Suprapubic skin (tissue), 4 donors: ENCODE measurements around the gene CDH4. TPM values are rescaled to one million over a fixed set of nuclear protein-coding genes. Genes with fewer than 3 reads are reported as not detected.

Experiments
- DNase-seq, 2 donors: peaks; one replicate each; pipeline ENCODE4 v3.0.0-alpha.2; 2019; ENCODE audit warnings: low spot score in 2 of 2
- H3K27ac ChIP-seq: fragments of 200-600 bp; sonication (generic); one replicate; pipeline ENCODE4 v1.5.1; 2019
- H3K27me3 ChIP-seq: fragments of 200-600 bp; sonication (generic); one replicate; pipeline ENCODE4 v1.5.1; 2019
- H3K36me3 ChIP-seq: fragments of 200-600 bp; sonication (generic); one replicate; pipeline ENCODE4 v1.5.1; 2019
- H3K4me1 ChIP-seq: fragments of 200-600 bp; sonication (generic); one replicate; pipeline ENCODE4 v1.5.1; 2019
- H3K4me3 ChIP-seq: fragments of 200-600 bp; sonication (generic); one replicate; pipeline ENCODE4 v1.5.1; 2019; ENCODE audit warnings: mild to moderate bottlenecking
- H3K9me3 ChIP-seq: fragments of 200-600 bp; sonication (generic); one replicate; pipeline ENCODE4 v1.5.1; 2019
- EP300 ChIP-seq: sonication (generic); formaldehyde crosslinking; IDR thresholded peaks from one replicate; pipeline ENCODE4 v1.6.1; 2017; ENCODE audit warnings: antibody characterized with exemption
- POLR2A ChIP-seq, 2 donors: fragments of 450-650 bp; IDR thresholded peaks; one replicate each; pipeline ENCODE4 v1.6.1; 2017; ENCODE audit warnings: antibody characterized with exemption in 2 of 2, mild to moderate bottlenecking in 2 of 2, moderate library complexity in 2 of 2
- POLR2AphosphoS5 ChIP-seq, 3 donors: sonication (generic); formaldehyde crosslinking; IDR thresholded peaks; one replicate each; pipeline ENCODE4 v1.6.1; 2017; ENCODE audit warnings: antibody characterized with exemption in 3 of 3
- WGBS: methylation state at CpG from one replicate; pipeline ENCODE4 v1.1.5; 2018; 5-methylcytosine and 5-hydroxymethylcytosine counted together
- total RNA-seq, 4 donors: library from RNA; depleted of rRNA; stranded (reverse); fragments of >200 nt; gene quantifications; one replicate each; pipeline ENCODE4 v1.1.0, GENCODE V29; 2016
- TF ChIP-seq, protein P1 (sequence below), 2 donors: fragments of 200-600 bp in 1 of 2; fragments of 450-650 bp in 1 of 2; sonication (generic) in 1 of 2; IDR thresholded peaks; one replicate each; pipeline ENCODE4 v1.5.1; 2016 to 2019; ENCODE audit warnings: antibody characterized with exemption in 2 of 2, mild to moderate bottlenecking in 1 of 2, moderate library complexity in 1 of 2

Gene CDH4
- total RNA-seq, 4 donors from 2014 or later: 0.91 to 5.9 (median 2.6) TPM

DNA sequence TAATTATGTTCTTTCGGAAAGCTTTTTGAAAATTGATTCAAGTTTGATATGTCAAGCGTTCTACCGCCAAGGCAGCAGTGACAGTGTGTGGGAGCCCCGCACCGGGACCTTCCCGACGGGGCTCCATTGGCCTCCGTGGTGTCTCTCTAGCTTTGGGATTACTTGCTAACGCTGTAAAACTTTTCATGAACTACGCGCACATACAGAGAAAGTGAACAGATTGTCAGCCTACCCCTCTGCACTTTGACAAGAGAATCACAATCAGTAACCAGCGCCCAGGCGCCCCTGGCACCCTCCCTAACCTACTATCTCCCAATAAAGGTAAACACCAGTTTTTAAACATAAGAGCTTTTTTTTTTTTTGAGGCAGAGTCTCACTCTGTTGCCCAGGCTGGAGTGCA is 274.8 kb downstream of the CDH4 start:
- Histone ChIP-seq H3K27me3 (peaks cover 14% of the 10 kb centered on the region), H3K36me3 (no peaks in the 10 kb centered on the region), H3K27ac (no peak overlapping the region), H3K4me1 (no peaks in the 10 kb centered on the region), H3K9me3 (no peaks in the 10 kb centered on the region), H3K4me3 (no peak overlapping the region)
- TF ChIP-seq EP300 (no peak), POLR2A (IDR thresholded peaks at IDR 0.05) (no peak), POLR2AphosphoS5 (IDR thresholded peaks at IDR 0.05) (no peak)
- TF ChIP-seq, protein P1, sequence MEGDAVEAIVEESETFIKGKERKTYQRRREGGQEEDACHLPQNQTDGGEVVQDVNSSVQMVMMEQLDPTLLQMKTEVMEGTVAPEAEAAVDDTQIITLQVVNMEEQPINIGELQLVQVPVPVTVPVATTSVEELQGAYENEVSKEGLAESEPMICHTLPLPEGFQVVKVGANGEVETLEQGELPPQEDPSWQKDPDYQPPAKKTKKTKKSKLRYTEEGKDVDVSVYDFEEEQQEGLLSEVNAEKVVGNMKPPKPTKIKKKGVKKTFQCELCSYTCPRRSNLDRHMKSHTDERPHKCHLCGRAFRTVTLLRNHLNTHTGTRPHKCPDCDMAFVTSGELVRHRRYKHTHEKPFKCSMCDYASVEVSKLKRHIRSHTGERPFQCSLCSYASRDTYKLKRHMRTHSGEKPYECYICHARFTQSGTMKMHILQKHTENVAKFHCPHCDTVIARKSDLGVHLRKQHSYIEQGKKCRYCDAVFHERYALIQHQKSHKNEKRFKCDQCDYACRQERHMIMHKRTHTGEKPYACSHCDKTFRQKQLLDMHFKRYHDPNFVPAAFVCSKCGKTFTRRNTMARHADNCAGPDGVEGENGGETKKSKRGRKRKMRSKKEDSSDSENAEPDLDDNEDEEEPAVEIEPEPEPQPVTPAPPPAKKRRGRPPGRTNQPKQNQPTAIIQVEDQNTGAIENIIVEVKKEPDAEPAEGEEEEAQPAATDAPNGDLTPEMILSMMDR (IDR thresholded peaks at IDR 0.05): no peak
- 93% methylated on average over 13 of the region's 13 CpGs for WGBS
- DNase-seq: no peak

DNA sequence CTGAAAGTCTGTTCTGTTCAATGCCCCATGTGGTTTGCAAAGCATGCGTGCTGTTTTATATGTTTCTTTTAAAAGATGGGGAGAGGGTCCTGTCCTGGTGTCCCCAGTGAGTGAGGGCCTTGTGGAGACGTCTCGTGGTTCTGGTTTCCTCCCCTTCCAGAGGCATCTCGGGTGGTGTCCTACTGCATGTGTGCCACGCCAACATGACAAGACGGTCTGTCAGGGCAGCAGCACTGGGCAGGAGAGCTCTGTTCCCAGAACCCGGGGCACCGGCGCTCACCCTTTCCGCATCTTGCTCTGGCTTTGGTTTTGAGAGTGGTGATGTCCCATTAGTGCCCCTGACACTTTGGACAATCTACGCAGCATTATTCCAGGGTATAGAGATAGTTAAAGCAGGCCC is 275.6 kb downstream of the CDH4 start:
- 87% methylated on average over 11 of the region's 11 CpGs for WGBS

DNA sequence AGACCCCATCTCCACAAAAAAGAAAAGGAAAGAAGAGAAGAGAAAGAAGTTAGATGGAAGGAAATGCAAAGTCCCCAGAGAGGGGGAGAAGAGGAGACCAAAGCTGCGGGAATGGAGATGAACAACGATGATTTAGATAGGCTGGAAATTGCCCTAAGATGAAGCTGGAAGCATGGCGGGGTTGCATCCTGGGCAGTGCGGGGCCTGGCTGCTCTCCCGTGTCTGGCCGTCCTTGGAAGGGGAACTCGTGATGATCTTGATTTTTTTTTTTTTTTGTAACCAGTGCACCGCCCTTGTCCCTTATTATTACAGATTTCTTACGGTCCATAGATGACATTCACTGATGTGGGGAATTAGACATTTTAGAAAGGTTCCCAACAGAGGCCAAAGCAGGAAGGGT is 276.5 kb downstream of the CDH4 start:
- WGBS: 71% methylated on average over 9 of the region's 9 CpGs
- Histone ChIP-seq H3K36me3 (no peaks in the 10 kb centered on the region), H3K9me3 (no peaks in the 10 kb centered on the region), H3K27me3 (peaks cover 14% of the 10 kb centered on the region), H3K27ac (no peak overlapping the region), H3K4me3 (no peak overlapping the region), H3K4me1 (no peaks in the 10 kb centered on the region)
- DNase-seq: no peak
- TF ChIP-seq POLR2A (IDR thresholded peaks at IDR 0.05) (no peak), EP300 (no peak), POLR2AphosphoS5 (IDR thresholded peaks at IDR 0.05) (no peak)
- TF ChIP-seq, protein P1 (IDR thresholded peaks at IDR 0.05): no peak

More for the DNA sequence above, 275.6 kb downstream of the CDH4 start:
- H3K4me3 ChIP-seq: no peak overlapping the region
- H3K36me3 ChIP-seq: no peaks in the 10 kb centered on the region
- H3K4me1 ChIP-seq: no peaks in the 10 kb centered on the region
- TF ChIP-seq, protein P1 (IDR thresholded peaks at IDR 0.05): no peak
- TF ChIP-seq POLR2A (IDR thresholded peaks at IDR 0.05) (no peak), EP300 (no peak), POLR2AphosphoS5 (IDR thresholded peaks at IDR 0.05) (no peak)
- peaks cover 14% of the 10 kb centered on the region for H3K27me3 ChIP-seq
- no peaks in the 10 kb centered on the region for H3K9me3 ChIP-seq
- no peak for DNase-seq
- H3K27ac ChIP-seq: no peak overlapping the region

DNA sequence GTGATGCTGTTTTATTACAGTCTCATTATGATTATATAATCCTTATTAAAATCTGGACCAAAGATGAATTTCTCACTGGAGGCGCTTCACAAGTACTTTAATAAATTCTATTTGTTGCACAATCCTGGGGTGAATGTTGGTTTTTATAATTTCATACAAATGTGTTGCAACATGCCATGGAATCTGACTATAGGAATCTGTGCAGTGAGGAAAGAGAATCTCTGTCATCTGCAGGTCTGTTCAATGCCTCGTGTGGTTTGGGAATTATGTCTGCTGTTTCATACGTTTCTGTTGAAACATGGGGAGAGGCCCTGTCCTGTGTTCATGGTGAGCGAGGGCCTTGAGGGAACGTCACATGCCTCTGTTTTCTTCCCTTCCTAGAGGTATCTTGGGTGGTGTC is 277.3 kb downstream of the CDH4 start:
- 41% methylated on average over 5 of the region's 5 CpGs for WGBS
- TF ChIP-seq, protein P1 (IDR thresholded peaks at IDR 0.05): no peak
- TF ChIP-seq POLR2AphosphoS5 (IDR thresholded peaks at IDR 0.05) (no peak), POLR2A (IDR thresholded peaks at IDR 0.05) (no peak), EP300 (no peak)
- DNase-seq: no peak
- no peak overlapping the region for H3K4me3 ChIP-seq
- no peak overlapping the region for H3K27ac ChIP-seq
- peaks cover 14% of the 10 kb centered on the region for H3K27me3 ChIP-seq
- H3K4me1 ChIP-seq: no peaks in the 10 kb centered on the region
- H3K9me3 ChIP-seq: no peaks in the 10 kb centered on the region
- no peaks in the 10 kb centered on the region for H3K36me3 ChIP-seq

DNA sequence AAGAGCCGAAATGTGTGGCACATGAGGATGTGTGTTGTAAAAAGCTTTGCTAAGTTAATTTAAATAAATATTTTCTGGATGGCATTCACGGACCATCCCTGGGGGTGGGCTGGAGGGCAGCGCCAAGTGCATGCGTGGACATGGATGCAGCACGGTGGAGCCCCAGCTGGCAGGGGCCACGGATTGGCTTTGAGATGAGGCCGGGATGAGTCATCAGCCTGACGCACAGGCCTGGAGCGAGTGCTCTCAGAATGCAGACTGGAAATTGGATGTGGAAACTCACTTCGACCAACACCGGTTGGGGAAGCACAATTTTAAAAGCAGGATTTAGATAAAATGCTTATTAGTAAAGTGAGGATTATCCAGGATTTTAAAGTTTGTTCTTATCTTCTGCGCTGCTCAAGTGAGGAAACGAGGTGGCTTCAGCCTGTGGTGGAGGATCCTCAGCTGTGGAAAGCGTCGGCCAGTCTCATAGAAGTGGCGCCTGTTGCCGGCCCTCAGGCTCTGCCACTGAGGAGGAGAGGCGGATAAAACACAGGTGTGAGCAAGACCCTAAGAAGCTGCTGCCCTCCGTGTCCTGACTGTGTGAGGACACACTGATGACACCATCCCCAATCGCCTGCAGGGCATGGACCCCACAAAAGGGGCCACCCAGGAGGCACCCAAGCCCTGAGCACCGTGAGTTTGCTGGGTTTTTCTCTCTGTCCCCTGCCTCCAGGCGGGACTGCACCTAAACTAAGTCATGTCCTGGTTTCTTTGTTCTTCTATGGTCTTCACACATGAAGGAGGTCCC is 279.7 kb downstream of the CDH4 start:
- Histone ChIP-seq H3K27ac (no peak overlapping the region), H3K27me3 (peaks cover 5% of the 10 kb centered on the region), H3K36me3 (no peaks in the 10 kb centered on the region), H3K9me3 (no peaks in the 10 kb centered on the region), H3K4me3 (no peak overlapping the region), H3K4me1 (no peaks in the 10 kb centered on the region)
- DNase-seq: no peak
- WGBS: 72% methylated on average over 19 of the region's 22 CpGs
- TF ChIP-seq, protein P1 (IDR thresholded peaks at IDR 0.05): no peak
- TF ChIP-seq POLR2AphosphoS5 (IDR thresholded peaks at IDR 0.05): no peak
- TF ChIP-seq EP300: no peak
- no peak for TF ChIP-seq POLR2A (IDR thresholded peaks at IDR 0.05)
